ENCODE data around the gene PAXX. TPM values are rescaled to one million over a fixed set of nuclear protein-coding genes. Genes with fewer than 3 reads are reported as not detected.

The PAXX gene
- total RNA-seq, 2 experiments from 2014 or later, result 80.6 to 85.2 TPM

DNA sequence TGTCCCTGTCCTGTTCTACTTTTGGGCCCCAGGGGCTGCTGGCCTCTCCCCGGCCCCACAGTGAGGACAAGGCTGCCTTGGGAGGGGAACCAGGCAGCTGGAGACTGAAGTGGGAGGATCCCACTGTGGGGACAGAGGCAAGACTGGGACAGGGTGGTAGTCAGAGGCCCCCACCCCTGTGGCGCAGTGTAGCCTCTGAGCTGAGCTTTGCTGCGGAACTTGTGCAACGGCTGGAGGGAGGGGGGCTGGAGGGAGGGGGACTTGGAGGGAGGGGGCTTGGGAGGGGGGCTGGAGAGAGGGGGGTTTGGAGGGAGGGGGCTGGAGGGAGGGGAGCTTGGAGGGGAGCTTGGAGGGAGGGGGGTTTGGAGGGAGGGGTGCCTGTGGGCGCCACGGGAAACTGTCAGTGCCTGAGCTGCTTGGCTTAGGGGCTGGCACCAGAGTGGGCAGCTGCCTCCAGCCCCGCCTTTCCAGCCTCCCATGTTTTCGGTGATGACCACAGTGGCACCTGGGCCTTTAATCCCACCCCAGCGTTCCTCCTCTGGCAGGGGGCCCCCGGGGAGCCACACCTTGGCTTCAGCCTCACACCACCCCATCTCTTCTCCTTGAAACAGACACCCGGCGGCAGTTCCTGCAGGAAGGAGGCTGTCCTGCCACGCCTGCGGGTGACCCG is 42.0 kb downstream of the PAXX start:
- Mint-ChIP-seq H3K27me3 (ENCODE audit: low read depth) (no peaks in the 10 kb centered on the region), H3K36me3 (ENCODE audit: low read depth) (no peaks in the 10 kb centered on the region), H3K9me3 (ENCODE audit: insufficient read depth) (no peaks in the 10 kb centered on the region), H3K4me1 (ENCODE audit: low read depth) (peaks cover 57% of the 10 kb centered on the region), H3K27ac (peak overlapping the region; percentile 89), H3K4me3 (peak overlapping the region; percentile 69)
- ATAC-seq (peak; percentile 14), DNase-seq (no peak)
- CTCF ChIA-PET, result interaction anchor here (0.6 to 4.3 kb wide), 55 partner anchors 9 to 501 kb away, joined by 3 to 146 read pairs (median 5); partner anchors contain the start of genes AJM1, C8G, CLIC3 and MAN1B1
- POLR2A ChIA-PET, result interaction anchor here (0.6 to 1.9 kb wide), 7 partner anchors 11 to 95 kb away, joined by 3 to 11 read pairs (median 3); no protein-coding TSS in a partner anchor

DNA sequence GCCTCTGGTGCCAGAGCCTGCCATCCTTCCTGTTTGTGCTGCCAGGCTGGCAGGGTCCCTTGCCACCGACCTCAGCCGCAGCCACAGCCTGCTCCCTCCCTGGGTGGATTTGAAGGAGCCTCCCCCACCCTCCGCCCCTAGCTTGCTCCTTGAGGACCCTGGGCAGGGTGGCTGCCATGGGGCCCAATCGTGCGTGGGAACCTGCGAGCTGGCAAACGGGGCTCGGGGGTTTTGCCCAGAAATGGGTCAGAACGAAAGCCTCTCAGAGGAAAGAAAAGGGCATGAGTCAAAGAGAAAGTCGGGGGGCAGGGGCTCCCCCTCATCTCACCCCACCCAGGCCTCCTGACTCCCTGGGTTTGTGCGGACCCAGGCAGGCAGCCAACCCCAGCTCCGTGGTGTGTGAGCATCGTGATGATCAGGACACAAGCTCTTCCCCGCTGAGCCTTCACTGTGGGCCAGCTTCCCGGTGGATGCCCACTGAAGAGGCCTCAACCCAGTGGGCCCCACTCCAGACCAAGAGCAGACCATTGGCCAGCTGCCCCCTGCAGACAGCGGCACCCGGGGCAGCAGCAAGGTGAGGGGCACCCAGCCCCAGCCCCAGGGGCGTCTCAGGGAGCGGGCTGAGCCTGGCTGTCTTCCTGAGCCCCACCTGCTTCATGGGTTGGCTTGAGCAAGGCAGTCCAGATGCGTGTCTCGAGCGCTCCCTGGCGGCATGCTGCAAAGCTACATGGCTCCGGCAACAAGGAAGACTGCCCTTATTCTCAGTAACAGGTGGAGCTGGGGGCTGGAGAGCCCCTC is 42.7 kb downstream of the PAXX start:
- Mint-ChIP-seq H3K4me1 (ENCODE audit: low read depth) (peaks cover 50% of the 10 kb centered on the region), H3K27me3 (ENCODE audit: low read depth) (no peaks in the 10 kb centered on the region), H3K9me3 (ENCODE audit: insufficient read depth) (no peaks in the 10 kb centered on the region), H3K27ac (peak overlapping the region; percentile 89), H3K36me3 (ENCODE audit: low read depth) (no peaks in the 10 kb centered on the region), H3K4me3 (peak overlapping the region; percentile 69)
- ChIA-PET CTCF (interaction anchor here (0.6 to 4.3 kb wide), 69 partner anchors 9 to 502 kb away, joined by 3 to 146 read pairs (median 4); partner anchors contain the start of genes AJM1, C8G, CLIC3 and LCN12), POLR2A (interaction anchor here (0.5 to 1.9 kb wide), 8 partner anchors 10 to 322 kb away, joined by 3 to 11 read pairs (median 3); no protein-coding TSS in a partner anchor)
- ATAC-seq (peak; percentile 92), DNase-seq (peak; percentile 92)

DNA sequence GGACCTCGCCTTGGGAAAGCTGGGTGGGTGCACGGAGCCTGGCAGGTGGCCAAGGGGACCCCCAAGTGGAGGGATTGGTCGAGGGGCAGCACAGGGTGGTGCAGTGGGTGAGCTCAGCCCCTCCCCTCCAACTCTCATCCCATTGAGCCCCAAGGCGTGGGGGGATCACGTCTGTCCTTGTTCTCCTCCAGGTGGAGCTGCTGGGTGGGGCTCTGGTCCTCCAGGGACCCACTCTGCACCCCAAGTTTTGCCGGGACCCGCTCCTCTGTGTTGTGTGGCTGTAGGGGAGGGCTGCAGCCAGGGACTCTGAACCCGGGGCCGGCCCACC is 43.2 kb downstream of the PAXX start:
- no peaks in the 10 kb centered on the region for H3K27me3 Mint-ChIP-seq (ENCODE audit: low read depth)
- peak overlapping the region; percentile 89 for H3K27ac Mint-ChIP-seq
- POLR2A ChIA-PET, result interaction anchor here (0.5 to 1.9 kb wide), 5 partner anchors 33 to 322 kb away, joined by 3 to 11 read pairs (median 3); no protein-coding TSS in a partner anchor
- CTCF ChIA-PET, result interaction anchor here (0.7 to 4.3 kb wide), 59 partner anchors 9 to 502 kb away, joined by 3 to 146 read pairs (median 5); partner anchors contain the start of genes AJM1, C8G, CLIC3 and LCN12
- DNase-seq, result no peak
- H3K4me3 Mint-ChIP-seq, result no peak overlapping the region
- H3K36me3 Mint-ChIP-seq (ENCODE audit: low read depth), result no peaks in the 10 kb centered on the region
- H3K9me3 Mint-ChIP-seq (ENCODE audit: insufficient read depth), result no peaks in the 10 kb centered on the region
- peak; percentile 8 for ATAC-seq
- peaks cover 44% of the 10 kb centered on the region for H3K4me1 Mint-ChIP-seq (ENCODE audit: low read depth)

DNA sequence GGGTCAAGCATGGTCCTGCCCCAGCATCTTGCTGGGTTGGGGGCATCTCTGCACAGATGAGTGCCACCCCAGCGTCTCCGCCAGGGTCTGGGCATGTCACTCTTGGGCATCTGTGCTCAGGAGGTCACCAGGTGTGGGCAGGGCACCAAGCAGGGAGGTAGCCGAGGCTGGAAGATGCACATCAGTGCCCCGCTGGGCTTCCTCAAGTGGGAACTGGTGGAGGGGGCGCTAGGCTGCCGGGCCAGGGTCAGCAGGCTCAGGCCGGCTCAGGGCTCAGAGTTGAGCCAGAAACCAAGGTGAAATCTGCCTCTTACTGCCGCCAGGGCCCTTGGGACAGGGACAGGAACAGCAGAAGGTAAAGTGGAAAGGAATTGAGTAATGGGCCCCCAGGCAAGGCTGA is 43.7 kb downstream of the PAXX start:
- CTCF ChIA-PET, result interaction anchor here (0.7 to 4.3 kb wide), 43 partner anchors 9 to 310 kb away, joined by 3 to 146 read pairs (median 7); partner anchors contain the start of genes AJM1, C8G, CLIC3 and LCN12
- no peaks in the 10 kb centered on the region for H3K36me3 Mint-ChIP-seq (ENCODE audit: low read depth)
- H3K4me3 Mint-ChIP-seq, result no peak overlapping the region
- DNase-seq (no peak), ATAC-seq (no peak)
- H3K27me3 Mint-ChIP-seq (ENCODE audit: low read depth), result no peaks in the 10 kb centered on the region
- H3K27ac Mint-ChIP-seq, result no peak overlapping the region
- peaks cover 40% of the 10 kb centered on the region for H3K4me1 Mint-ChIP-seq (ENCODE audit: low read depth)
- H3K9me3 Mint-ChIP-seq (ENCODE audit: insufficient read depth), result no peaks in the 10 kb centered on the region
- POLR2A ChIA-PET, result interaction anchor here (0.5 to 1.9 kb wide), 3 partner anchors 87 to 323 kb away, joined by 3 to 11 read pairs (median 3); no protein-coding TSS in a partner anchor

DNA sequence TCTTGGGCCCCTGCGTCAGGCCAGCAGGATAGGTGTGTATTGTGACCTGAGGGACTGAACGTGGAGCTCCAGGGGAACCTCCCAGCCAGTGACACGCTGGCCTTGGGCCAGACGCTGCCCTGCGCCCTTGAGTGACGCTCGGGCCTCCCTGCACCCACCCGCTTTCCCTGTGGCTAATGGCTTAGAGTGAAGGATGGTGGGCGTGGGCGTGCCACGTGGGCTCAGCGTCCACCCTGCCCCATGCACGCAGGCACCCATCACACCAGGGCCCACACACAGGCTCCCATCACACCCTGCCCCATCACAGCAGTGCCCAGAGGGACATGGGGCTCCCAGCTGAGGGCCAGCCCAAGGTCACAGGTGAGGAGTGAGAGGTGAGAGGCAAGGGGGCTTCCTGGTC is 44.8 kb downstream of the PAXX start:
- CTCF ChIA-PET, result interaction anchor here (1.0 to 4.3 kb wide), 6 partner anchors 8 to 249 kb away, joined by 3 to 146 read pairs (median 21); partner anchors contain the start of genes C8G and NPDC1
- Mint-ChIP-seq H3K4me3 (no peak overlapping the region), H3K36me3 (ENCODE audit: low read depth) (no peaks in the 10 kb centered on the region), H3K27ac (no peak overlapping the region), H3K4me1 (ENCODE audit: low read depth) (peaks cover 32% of the 10 kb centered on the region), H3K9me3 (ENCODE audit: insufficient read depth) (no peaks in the 10 kb centered on the region), H3K27me3 (ENCODE audit: low read depth) (no peaks in the 10 kb centered on the region)
- POLR2A ChIA-PET, result no interaction called here
- no peak for ATAC-seq
- no peak for DNase-seq

DNA sequence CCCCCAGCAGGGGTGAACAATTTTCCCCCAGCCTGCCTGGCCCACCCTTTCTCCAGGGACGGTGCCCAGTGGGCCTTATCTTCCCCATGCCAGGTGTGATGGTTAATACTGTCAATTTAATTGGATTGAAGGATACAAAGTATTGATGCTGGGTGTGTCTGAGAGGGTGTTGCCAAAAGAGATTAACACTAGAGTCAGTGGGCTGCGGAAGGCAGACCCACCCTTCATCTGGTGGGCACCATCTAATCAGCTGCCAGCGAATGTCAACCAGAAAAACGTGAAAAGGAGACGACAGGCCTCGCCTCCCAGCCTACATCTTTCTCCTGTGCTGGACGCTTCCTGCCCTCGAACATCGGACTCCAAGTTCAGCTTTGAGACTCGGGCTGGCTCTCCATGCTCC is 45.3 kb downstream of the PAXX start:
- POLR2A ChIA-PET, result no interaction called here
- CTCF ChIA-PET, result interaction anchor here (1.2 to 4.3 kb wide), 5 partner anchors 8 to 250 kb away, joined by 4 to 146 read pairs (median 35); partner anchors contain the start of genes C8G and NPDC1
- peaks cover 27% of the 10 kb centered on the region for H3K4me1 Mint-ChIP-seq (ENCODE audit: low read depth)
- H3K9me3 Mint-ChIP-seq (ENCODE audit: insufficient read depth), result no peaks in the 10 kb centered on the region
- DNase-seq, result no peak
- no peak for ATAC-seq
- H3K36me3 Mint-ChIP-seq (ENCODE audit: low read depth), result no peaks in the 10 kb centered on the region
- no peaks in the 10 kb centered on the region for H3K27me3 Mint-ChIP-seq (ENCODE audit: low read depth)
- no peak overlapping the region for H3K4me3 Mint-ChIP-seq
- H3K27ac Mint-ChIP-seq, result no peak overlapping the region

DNA sequence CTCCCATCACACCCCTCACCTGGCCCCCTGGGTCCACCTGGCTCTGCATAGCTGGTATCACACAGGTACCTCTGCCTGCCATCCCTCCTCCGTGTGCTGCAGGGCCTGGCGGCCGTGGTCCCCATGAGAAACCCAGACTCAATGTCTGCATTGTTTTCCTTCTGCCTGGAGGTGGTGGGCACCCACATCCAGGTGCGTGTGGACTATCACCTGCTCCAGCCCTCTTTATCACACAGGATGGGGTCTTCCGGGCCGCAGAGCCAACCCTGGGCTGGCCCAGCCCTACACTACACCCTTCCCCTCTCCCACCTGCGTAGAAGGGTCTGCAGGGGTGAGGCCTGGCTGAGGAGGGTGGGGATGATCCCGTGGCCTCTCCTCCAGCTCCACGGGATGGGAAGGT is 46.7 kb downstream of the PAXX start:
- ChIA-PET CTCF (interaction anchor here (1.7 kb wide), 1 partner anchor 10 kb away, joined by 7 read pairs; no protein-coding TSS in a partner anchor), POLR2A (no interaction called here)
- ATAC-seq (no peak), DNase-seq (no peak)
- Mint-ChIP-seq H3K4me3 (no peak overlapping the region), H3K36me3 (ENCODE audit: low read depth) (no peaks in the 10 kb centered on the region), H3K27ac (no peak overlapping the region), H3K27me3 (ENCODE audit: low read depth) (no peaks in the 10 kb centered on the region), H3K9me3 (ENCODE audit: insufficient read depth) (no peaks in the 10 kb centered on the region), H3K4me1 (ENCODE audit: low read depth) (peaks cover 18% of the 10 kb centered on the region)

DNA sequence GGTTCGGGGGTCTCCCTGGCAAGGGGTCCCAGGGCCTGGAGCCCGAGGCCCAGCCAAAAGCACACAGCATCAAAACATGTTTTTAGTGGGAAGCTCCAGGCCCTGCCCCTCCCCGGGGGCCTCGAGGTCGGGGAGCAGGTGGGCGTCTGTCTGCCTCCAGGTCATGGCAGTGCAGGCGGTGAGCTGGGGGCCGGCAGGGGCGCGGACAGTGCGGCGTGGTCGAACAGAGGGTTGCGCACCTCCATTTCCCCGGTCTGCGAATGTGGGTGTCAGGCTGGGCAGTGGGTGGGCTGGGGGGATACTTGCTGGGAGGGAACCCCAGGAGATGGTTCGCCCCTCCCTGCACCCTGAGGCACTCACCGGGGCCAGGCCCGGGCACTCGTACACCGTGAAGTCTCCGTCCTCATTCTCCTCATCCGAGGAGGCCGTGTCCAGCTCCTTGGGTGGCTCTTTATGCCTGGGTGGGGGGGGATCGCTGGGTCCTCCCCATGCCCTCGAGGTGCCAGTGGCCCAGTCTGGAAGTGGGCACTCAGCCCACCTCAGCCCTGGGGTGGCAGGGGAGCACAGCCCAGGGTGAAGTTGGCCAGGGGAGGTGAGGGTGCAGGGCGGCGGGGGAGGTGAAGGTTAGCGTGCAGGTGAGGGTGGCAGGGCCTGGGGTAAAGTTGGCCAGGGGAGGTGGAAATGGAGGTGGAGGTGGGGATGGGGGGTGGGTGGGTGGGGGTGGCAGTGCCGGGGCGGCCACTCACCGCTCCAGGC is 47.6 kb downstream of the PAXX start:
- CTCF ChIA-PET, result interaction anchor here (0.8 kb wide), 1 partner anchor 31 kb away, joined by 3 read pairs; the partner anchor contains the start of gene SAPCD2

DNA sequence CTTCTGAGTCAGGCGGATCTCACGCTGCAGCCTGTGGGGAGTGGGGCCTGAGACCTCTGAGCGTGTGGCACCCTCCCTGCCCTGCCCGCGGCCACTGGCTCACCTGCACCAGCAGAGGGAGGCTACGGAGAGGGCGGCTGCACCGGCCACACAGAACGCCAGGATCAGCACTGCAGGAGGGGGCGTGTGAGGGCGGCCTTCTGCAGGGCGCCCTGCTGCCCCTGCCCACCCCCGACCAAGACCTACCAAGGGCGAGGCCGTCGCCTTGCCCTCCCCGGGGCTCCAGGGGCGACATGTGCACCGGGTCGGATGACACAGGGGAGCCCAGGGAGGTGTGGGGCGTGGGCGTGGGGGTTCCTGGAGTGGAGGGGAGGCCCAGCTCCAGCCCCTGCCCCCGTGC is 48.3 kb downstream of the PAXX start:
- no peak for ATAC-seq

More for the DNA sequence above, 47.6 kb downstream of the PAXX start:
- H3K4me3 Mint-ChIP-seq, result no peak overlapping the region
- peaks cover 2% of the 10 kb centered on the region for H3K27me3 Mint-ChIP-seq (ENCODE audit: low read depth)
- ATAC-seq (no peak), DNase-seq (no peak)
- H3K36me3 Mint-ChIP-seq (ENCODE audit: low read depth), result no peaks in the 10 kb centered on the region
- H3K4me1 Mint-ChIP-seq (ENCODE audit: low read depth), result peaks cover 19% of the 10 kb centered on the region
- POLR2A ChIA-PET, result no interaction called here
- H3K27ac Mint-ChIP-seq, result no peak overlapping the region
- H3K9me3 Mint-ChIP-seq (ENCODE audit: insufficient read depth), result no peaks in the 10 kb centered on the region

DNA sequence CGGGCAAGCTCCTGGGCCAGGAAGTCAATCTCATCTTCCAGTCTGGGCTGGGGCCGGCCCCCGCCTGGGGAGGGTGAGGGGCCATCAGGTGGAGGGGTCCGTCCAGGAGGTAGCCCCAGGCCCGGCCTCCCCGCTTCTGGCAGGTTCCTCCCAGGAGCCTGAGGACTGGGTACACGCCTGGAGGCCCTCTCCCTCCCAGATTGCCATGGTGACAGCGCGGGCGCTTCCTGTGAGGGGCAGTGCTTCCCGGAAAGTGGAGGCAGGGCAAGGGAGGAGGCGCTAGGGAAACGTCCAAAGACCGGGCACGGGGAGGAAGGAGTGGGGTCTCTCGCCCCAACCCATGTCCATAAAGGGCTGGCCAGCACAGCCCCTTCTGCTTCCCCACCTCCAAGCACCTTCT is 48.9 kb downstream of the PAXX start:
- CTCF ChIA-PET, result no interaction called here
- Mint-ChIP-seq H3K4me1 (ENCODE audit: low read depth) (peaks cover 15% of the 10 kb centered on the region), H3K36me3 (ENCODE audit: low read depth) (no peaks in the 10 kb centered on the region), H3K27me3 (ENCODE audit: low read depth) (peaks cover 7% of the 10 kb centered on the region), H3K27ac (no peak overlapping the region), H3K4me3 (no peak overlapping the region), H3K9me3 (ENCODE audit: insufficient read depth) (no peaks in the 10 kb centered on the region)
- no peak for DNase-seq
- POLR2A ChIA-PET, result no interaction called here
- no peak for ATAC-seq

More for the DNA sequence above, 48.3 kb downstream of the PAXX start:
- Mint-ChIP-seq H3K4me1 (ENCODE audit: low read depth) (peaks cover 16% of the 10 kb centered on the region), H3K36me3 (ENCODE audit: low read depth) (no peaks in the 10 kb centered on the region), H3K4me3 (no peak overlapping the region), H3K27me3 (ENCODE audit: low read depth) (peaks cover 7% of the 10 kb centered on the region), H3K9me3 (ENCODE audit: insufficient read depth) (no peaks in the 10 kb centered on the region), H3K27ac (no peak overlapping the region)
- ChIA-PET CTCF (no interaction called here), POLR2A (no interaction called here)
- no peak for DNase-seq

Data from activated CD8-positive, alpha-beta T cell treated with anti-CD3 and anti-CD28 coated beads, Interleukin-2, amount 10 ng/mL, durations not matched to agents 7 days and 5 days (primary cell).